K562 (cell line): Measurements from ENCODE around the gene POLA1. TPM values are rescaled to one million over a fixed set of nuclear protein-coding genes. Genes with fewer than 3 reads are reported as not detected.

Source experiments
- CBX2 ChIP-seq: fragments of 200-600 bp; sonication (generic); IDR thresholded peaks from one replicate; pipeline ENCODE4 v1.6.1; 2012; ENCODE audit warnings: mild to moderate bottlenecking, low read length, inconsistent platforms; ENCODE audit not compliant: insufficient read depth, poor library complexity, severe bottlenecking
- CCNT2 ChIP-seq: IDR thresholded peaks from 2 replicates; pipeline ENCODE4 v1.6.1; 2011; ENCODE audit warnings: borderline replicate concordance, low read depth, mild to moderate bottlenecking, moderate library complexity, mixed read lengths, low read length; ENCODE audit not compliant: insufficient read length; ENCODE audit errors: extremely low read depth
- CREB1 ChIP-seq, 2 experiments: sonication (generic) in 1 of 2; formaldehyde crosslinking in 1 of 2; IDR thresholded peaks; 2 replicates each; pipeline versions ENCODE4 v1.6.1 to v1.8.0; 2012 to 2022; ENCODE audit warnings: inconsistent platforms in 1 of 2, mild to moderate bottlenecking in 1 of 2, missing genetic modification reagents in 1 of 2, moderate library complexity in 1 of 2
- NBN ChIP-seq: fragments of 450-650 bp; IDR thresholded peaks from 2 replicates; pipeline ENCODE4 v1.6.1; 2016; ENCODE audit warnings: low read depth, mild to moderate bottlenecking
- polyA plus RNA-seq, 8 experiments: library from polyadenylated mRNA; depleted of rRNA in 4 of 8; stranded (reverse) in 5 of 8; unstranded in 3 of 8; fragments of >200 nt; fragmentation: Nextera tagmentation in 2 of 8; fragmentation: Illumina TruSeq in 1 of 8; extraction: Ambion mirVana in 2 of 8; extraction: Trizol in 1 of 8; gene quantifications; 2 replicates each; pipeline versions ENCODE4 v1.2.1 to v1.2.3, GENCODE V29; 2011 to 2014; ENCODE audit warnings: inconsistent platforms in 1 of 8, missing spikeins in 1 of 8
- total RNA-seq, 7 experiments: library from RNA; depleted of rRNA in 6 of 7; stranded (reverse); fragments of >200 nt in 6 of 7; fragmentation: Illumina TruSeq in 2 of 7; extraction: Trizol in 2 of 7; gene quantifications; 2 replicates each; pipeline versions ENCODE4 v1.2.1 to v1.2.3, GENCODE V29; 2011 to 2021; ENCODE audit warnings: low replicate concordance in 1 of 7
- TF ChIP-seq, protein P1 (sequence below): fragments of 450-650 bp; IDR thresholded peaks from 2 replicates; pipeline ENCODE4 v1.6.1; 2016; ENCODE audit warnings: mild to moderate bottlenecking, moderate library complexity
- TF ChIP-seq, protein P2 (sequence below): IDR thresholded peaks from 2 replicates; pipeline ENCODE4 v1.6.1; 2016; ENCODE audit warnings: missing genetic modification characterization, missing compliant biosample characterization
- TF ChIP-seq, protein P3 (sequence below): fragments of 450-650 bp; conservative IDR thresholded peaks from 2 replicates; pipeline ENCODE4 v1.6.1; 2016; ENCODE audit warnings: missing genetic modification characterization, low read depth, mild to moderate bottlenecking, control low read depth, missing compliant biosample characterization
- TF ChIP-seq, protein P4 (sequence below): fragments of 450-650 bp; formaldehyde crosslinking; IDR thresholded peaks from 2 replicates; pipeline ENCODE4 v1.4.0; 2022; ENCODE audit warnings: missing genetic modification characterization

Gene POLA1
- total and polyA plus RNA-seq, 9 of the 15 experiments (the other 6 are each of a cell fraction or from before 2014, with no cell fraction given), result 8.6 to 48.4 (median 27.4) TPM

DNA sequence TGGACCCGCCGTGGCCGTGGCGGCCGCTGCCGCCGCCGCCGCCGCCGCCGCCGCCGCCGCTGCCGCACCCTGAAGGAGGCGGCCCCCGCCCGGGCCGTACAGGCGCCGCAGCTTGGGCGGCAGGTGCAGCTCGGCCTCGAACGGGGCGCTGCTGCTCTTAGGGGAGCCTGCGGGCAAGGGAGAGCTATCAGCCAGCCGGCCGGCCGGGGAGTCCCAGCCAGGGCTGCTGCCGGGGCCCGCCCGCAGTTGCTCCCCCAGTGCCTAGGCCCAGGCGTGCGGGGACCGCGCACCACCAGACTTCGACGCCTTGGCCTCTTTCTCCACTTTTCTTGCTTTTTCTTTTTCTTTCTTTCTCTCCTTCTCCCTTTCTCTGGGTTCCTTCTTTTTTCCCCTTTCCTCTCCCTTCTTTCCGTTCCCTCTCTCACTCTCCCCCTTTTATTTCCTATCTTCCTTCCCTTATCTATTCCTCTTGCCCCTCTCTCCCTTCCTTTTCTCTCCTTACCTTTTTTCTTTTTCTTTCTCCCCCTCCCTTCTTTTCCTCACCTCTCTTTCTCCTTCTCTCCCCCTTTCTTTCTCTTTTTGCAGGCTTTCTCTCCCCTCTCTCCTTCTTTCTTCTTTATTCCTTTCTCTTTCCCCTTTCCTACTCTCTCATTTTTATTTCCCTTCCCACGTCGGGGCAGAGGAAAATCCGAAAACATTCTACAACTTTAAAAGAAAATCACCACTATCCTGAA lies 320.1 kb downstream of the POLA1 start (continued):
- TF ChIP-seq, protein P1, sequence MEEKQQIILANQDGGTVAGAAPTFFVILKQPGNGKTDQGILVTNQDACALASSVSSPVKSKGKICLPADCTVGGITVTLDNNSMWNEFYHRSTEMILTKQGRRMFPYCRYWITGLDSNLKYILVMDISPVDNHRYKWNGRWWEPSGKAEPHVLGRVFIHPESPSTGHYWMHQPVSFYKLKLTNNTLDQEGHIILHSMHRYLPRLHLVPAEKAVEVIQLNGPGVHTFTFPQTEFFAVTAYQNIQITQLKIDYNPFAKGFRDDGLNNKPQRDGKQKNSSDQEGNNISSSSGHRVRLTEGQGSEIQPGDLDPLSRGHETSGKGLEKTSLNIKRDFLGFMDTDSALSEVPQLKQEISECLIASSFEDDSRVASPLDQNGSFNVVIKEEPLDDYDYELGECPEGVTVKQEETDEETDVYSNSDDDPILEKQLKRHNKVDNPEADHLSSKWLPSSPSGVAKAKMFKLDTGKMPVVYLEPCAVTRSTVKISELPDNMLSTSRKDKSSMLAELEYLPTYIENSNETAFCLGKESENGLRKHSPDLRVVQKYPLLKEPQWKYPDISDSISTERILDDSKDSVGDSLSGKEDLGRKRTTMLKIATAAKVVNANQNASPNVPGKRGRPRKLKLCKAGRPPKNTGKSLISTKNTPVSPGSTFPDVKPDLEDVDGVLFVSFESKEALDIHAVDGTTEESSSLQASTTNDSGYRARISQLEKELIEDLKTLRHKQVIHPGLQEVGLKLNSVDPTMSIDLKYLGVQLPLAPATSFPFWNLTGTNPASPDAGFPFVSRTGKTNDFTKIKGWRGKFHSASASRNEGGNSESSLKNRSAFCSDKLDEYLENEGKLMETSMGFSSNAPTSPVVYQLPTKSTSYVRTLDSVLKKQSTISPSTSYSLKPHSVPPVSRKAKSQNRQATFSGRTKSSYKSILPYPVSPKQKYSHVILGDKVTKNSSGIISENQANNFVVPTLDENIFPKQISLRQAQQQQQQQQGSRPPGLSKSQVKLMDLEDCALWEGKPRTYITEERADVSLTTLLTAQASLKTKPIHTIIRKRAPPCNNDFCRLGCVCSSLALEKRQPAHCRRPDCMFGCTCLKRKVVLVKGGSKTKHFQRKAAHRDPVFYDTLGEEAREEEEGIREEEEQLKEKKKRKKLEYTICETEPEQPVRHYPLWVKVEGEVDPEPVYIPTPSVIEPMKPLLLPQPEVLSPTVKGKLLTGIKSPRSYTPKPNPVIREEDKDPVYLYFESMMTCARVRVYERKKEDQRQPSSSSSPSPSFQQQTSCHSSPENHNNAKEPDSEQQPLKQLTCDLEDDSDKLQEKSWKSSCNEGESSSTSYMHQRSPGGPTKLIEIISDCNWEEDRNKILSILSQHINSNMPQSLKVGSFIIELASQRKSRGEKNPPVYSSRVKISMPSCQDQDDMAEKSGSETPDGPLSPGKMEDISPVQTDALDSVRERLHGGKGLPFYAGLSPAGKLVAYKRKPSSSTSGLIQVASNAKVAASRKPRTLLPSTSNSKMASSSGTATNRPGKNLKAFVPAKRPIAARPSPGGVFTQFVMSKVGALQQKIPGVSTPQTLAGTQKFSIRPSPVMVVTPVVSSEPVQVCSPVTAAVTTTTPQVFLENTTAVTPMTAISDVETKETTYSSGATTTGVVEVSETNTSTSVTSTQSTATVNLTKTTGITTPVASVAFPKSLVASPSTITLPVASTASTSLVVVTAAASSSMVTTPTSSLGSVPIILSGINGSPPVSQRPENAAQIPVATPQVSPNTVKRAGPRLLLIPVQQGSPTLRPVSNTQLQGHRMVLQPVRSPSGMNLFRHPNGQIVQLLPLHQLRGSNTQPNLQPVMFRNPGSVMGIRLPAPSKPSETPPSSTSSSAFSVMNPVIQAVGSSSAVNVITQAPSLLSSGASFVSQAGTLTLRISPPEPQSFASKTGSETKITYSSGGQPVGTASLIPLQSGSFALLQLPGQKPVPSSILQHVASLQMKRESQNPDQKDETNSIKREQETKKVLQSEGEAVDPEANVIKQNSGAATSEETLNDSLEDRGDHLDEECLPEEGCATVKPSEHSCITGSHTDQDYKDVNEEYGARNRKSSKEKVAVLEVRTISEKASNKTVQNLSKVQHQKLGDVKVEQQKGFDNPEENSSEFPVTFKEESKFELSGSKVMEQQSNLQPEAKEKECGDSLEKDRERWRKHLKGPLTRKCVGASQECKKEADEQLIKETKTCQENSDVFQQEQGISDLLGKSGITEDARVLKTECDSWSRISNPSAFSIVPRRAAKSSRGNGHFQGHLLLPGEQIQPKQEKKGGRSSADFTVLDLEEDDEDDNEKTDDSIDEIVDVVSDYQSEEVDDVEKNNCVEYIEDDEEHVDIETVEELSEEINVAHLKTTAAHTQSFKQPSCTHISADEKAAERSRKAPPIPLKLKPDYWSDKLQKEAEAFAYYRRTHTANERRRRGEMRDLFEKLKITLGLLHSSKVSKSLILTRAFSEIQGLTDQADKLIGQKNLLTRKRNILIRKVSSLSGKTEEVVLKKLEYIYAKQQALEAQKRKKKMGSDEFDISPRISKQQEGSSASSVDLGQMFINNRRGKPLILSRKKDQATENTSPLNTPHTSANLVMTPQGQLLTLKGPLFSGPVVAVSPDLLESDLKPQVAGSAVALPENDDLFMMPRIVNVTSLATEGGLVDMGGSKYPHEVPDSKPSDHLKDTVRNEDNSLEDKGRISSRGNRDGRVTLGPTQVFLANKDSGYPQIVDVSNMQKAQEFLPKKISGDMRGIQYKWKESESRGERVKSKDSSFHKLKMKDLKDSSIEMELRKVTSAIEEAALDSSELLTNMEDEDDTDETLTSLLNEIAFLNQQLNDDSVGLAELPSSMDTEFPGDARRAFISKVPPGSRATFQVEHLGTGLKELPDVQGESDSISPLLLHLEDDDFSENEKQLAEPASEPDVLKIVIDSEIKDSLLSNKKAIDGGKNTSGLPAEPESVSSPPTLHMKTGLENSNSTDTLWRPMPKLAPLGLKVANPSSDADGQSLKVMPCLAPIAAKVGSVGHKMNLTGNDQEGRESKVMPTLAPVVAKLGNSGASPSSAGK, result 0 out of 2 replicates have a peak, but pooled peaks have one; percentile 23
- TF ChIP-seq, protein P2, sequence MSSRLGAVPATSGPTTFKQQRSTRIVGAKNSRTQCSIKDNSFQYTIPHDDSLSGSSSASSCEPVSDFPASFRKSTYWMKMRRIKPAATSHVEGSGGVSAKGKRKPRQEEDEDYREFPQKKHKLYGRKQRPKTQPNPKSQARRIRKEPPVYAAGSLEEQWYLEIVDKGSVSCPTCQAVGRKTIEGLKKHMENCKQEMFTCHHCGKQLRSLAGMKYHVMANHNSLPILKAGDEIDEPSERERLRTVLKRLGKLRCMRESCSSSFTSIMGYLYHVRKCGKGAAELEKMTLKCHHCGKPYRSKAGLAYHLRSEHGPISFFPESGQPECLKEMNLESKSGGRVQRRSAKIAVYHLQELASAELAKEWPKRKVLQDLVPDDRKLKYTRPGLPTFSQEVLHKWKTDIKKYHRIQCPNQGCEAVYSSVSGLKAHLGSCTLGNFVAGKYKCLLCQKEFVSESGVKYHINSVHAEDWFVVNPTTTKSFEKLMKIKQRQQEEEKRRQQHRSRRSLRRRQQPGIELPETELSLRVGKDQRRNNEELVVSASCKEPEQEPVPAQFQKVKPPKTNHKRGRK, result peak; percentile 99
- TF ChIP-seq, protein P3, sequence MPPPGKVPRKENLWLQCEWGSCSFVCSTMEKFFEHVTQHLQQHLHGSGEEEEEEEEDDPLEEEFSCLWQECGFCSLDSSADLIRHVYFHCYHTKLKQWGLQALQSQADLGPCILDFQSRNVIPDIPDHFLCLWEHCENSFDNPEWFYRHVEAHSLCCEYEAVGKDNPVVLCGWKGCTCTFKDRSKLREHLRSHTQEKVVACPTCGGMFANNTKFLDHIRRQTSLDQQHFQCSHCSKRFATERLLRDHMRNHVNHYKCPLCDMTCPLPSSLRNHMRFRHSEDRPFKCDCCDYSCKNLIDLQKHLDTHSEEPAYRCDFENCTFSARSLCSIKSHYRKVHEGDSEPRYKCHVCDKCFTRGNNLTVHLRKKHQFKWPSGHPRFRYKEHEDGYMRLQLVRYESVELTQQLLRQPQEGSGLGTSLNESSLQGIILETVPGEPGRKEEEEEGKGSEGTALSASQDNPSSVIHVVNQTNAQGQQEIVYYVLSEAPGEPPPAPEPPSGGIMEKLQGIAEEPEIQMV (tag), result 0 out of 2 replicates have a peak, but pooled peaks have one; percentile 21
- no peak for TF ChIP-seq CREB1 (IDR thresholded peaks at IDR 0.05)
- no peak for TF ChIP-seq CREB1 (CRISPR knock-in tag; IDR thresholded peaks at IDR 0.05)
- TF ChIP-seq NBN, result no peak
- TF ChIP-seq CBX2, result peak; percentile 46
- TF ChIP-seq CCNT2, result no peak
- TF ChIP-seq, protein P4, sequence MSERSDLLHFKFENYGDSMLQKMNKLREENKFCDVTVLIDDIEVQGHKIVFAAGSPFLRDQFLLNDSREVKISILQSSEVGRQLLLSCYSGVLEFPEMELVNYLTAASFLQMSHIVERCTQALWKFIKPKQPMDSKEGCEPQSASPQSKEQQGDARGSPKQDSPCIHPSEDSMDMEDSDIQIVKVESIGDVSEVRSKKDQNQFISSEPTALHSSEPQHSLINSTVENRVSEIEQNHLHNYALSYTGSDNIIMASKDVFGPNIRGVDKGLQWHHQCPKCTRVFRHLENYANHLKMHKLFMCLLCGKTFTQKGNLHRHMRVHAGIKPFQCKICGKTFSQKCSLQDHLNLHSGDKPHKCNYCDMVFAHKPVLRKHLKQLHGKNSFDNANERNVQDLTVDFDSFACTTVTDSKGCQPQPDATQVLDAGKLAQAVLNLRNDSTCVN (CRISPR knock-in tag), result 0 out of 2 replicates have a peak, but pooled peaks have one; percentile 23
